Activated naive CD4-positive, alpha-beta T cell treated with anti-CD3 and anti-CD28 coated beads, Interleukin-2, amount 50 U/mL, for 16 hours (primary cell): ENCODE measurements around the gene TUBG2.

ENCODE experiments used
- DNase-seq: peaks from one replicate; pipeline ENCODE4 v3.0.0-alpha.2; 2020

The TUBG2 gene

GRCh38 chr17:42700586-42701289, 41.7 kb downstream of the TUBG2 start:
- DNase-seq: no peak

- DNase-seq: no peak
These were observed 43.4 kb downstream of the TUBG2 start for GRCh38 chr17:42702446-42702845.

- no peak for DNase-seq
These were observed 45.4 kb downstream of the TUBG2 start for GRCh38 chr17:42704490-42704836.

- no peak for DNase-seq
These were observed 45.9 kb downstream of the TUBG2 start for GRCh38 chr17:42704837-42705494.

GRCh38 chr17:42706732-42707131, 47.6 kb downstream of the TUBG2 start:
- no peak for DNase-seq

- no peak for DNase-seq
These were observed 49.5 kb downstream of the TUBG2 start for GRCh38 chr17:42708588-42708987.

GRCh38 chr17:42709561-42709960, 50.5 kb downstream of the TUBG2 start:
- DNase-seq: no peak
